Osteoblast (primary cell): Measurements from ENCODE around the gene GAL. TPM values are rescaled to one million over a fixed set of nuclear protein-coding genes. Genes with fewer than 3 reads are reported as not detected.

ENCODE experiments used
- DNase-seq: peaks from one replicate; pipeline ENCODE4 v3.0.0; 2011; ENCODE audit warnings: low spot score, mixed read lengths; ENCODE audit not compliant: insufficient read length; ENCODE audit errors: missing footprints
- H2AFZ ChIP-seq: 2 replicates; pipeline ENCODE4 v1.6.0; 2011; ENCODE audit warnings: mild to moderate bottlenecking, low read length
- H3K27ac ChIP-seq: 2 replicates; pipeline ENCODE4 v1.5.1; 2011; ENCODE audit warnings: mild to moderate bottlenecking, low read depth, low read length, moderate library complexity
- H3K27me3 ChIP-seq: 2 replicates; pipeline ENCODE4 v1.6.0; 2012; ENCODE audit warnings: mild to moderate bottlenecking, control low read depth, inconsistent platforms, low read length, moderate library complexity; ENCODE audit not compliant: insufficient read depth
- H3K36me3 ChIP-seq: 2 replicates; pipeline ENCODE4 v1.5.1; 2011; ENCODE audit warnings: mild to moderate bottlenecking, low read length, control low read depth, moderate library complexity; ENCODE audit not compliant: insufficient read depth
- H3K4me1 ChIP-seq: 2 replicates; pipeline ENCODE4 v1.5.1; 2011; ENCODE audit warnings: mild to moderate bottlenecking, low read length, control low read depth, moderate library complexity; ENCODE audit not compliant: insufficient read depth
- H3K4me2 ChIP-seq: 2 replicates; pipeline ENCODE4 v1.6.0; 2011; ENCODE audit warnings: mild to moderate bottlenecking, low read length; ENCODE audit not compliant: insufficient read depth
- H3K4me3 ChIP-seq: fragments of 200-600 bp; sonication (generic); 3 replicates; pipeline ENCODE4 v1.5.1; 2012; ENCODE audit warnings: mild to moderate bottlenecking, low read length, inconsistent platforms; ENCODE audit not compliant: insufficient read depth
- H3K79me2 ChIP-seq: 2 replicates; pipeline ENCODE4 v1.6.0; 2012; ENCODE audit warnings: mild to moderate bottlenecking, low read length, control low read depth, inconsistent platforms; ENCODE audit not compliant: insufficient read depth
- H3K9me3 ChIP-seq: 2 replicates; pipeline ENCODE4 v1.5.1; 2011; ENCODE audit warnings: low read depth, low read length, control low read depth
- H4K20me1 ChIP-seq: 2 replicates; pipeline ENCODE4 v1.6.0; 2012; ENCODE audit warnings: mild to moderate bottlenecking, low read length, control low read depth; ENCODE audit not compliant: insufficient read depth
- total RNA-seq: library from RNA; depleted of rRNA; stranded (reverse); fragments of >200 nt; gene quantifications from 2 replicates; pipeline ENCODE4 v1.2.3, GENCODE V29; 2012
- TF ChIP-seq, protein P1 (sequence below): IDR thresholded peaks from 2 replicates; pipeline ENCODE4 v1.5.1; 2011; ENCODE audit warnings: mild to moderate bottlenecking, low read depth, low read length, moderate library complexity; ENCODE audit errors: extremely low read depth

The GAL gene
- total RNA-seq, 1 donor = not detected

DNA sequence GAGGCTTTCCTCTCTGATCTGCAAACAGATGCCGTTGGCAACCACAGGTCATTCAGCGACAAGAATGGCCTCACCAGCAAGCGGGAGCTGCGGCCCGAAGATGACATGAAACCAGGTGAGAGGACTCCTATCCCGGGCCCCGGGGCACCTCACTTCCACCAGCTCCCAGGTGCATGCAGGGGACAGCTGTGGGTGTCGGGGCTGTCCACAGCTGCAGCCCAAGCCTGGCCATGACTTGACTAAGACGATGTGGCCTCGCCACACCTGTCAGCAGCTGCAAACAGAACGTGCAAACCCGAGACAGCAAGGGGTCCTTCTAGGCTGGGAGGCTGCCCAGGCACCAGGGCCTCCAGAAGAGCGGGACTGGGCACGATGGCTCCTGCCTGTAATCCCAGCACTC is 3.6 kb downstream of the GAL start:
- Histone ChIP-seq H3K9me3 (no peaks in the 10 kb centered on the region), H3K4me3 (no peak overlapping the region), H3K4me2 (no peak overlapping the region), H4K20me1 (peaks cover 7% of the 10 kb centered on the region), H3K27me3 (peaks cover 66% of the 10 kb centered on the region), H3K79me2 (no peaks in the 10 kb centered on the region), H3K27ac (no peak overlapping the region), H2AFZ (no peak overlapping the region), H3K4me1 (no peaks in the 10 kb centered on the region), H3K36me3 (no peaks in the 10 kb centered on the region)
- TF ChIP-seq, protein P1, sequence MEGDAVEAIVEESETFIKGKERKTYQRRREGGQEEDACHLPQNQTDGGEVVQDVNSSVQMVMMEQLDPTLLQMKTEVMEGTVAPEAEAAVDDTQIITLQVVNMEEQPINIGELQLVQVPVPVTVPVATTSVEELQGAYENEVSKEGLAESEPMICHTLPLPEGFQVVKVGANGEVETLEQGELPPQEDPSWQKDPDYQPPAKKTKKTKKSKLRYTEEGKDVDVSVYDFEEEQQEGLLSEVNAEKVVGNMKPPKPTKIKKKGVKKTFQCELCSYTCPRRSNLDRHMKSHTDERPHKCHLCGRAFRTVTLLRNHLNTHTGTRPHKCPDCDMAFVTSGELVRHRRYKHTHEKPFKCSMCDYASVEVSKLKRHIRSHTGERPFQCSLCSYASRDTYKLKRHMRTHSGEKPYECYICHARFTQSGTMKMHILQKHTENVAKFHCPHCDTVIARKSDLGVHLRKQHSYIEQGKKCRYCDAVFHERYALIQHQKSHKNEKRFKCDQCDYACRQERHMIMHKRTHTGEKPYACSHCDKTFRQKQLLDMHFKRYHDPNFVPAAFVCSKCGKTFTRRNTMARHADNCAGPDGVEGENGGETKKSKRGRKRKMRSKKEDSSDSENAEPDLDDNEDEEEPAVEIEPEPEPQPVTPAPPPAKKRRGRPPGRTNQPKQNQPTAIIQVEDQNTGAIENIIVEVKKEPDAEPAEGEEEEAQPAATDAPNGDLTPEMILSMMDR = no peak
- no peak for DNase-seq

DNA sequence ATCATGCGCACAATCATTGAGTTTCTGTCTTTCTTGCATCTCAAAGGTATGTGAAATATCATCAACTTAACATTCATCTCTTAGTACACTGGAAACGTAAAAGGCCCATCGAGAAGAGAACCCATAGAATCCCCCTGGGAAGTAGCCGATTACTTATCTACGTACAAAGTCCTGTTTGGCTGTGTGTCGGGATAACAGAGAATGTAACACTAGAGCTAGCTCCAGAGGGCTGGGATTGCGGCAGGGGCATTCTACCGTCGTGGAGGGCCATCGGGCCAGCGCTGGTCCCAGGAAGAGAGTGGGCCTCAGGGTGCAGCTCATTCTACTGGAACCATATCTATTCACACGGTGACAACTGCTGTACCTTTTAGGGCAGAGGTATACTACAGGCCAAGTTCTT is 4.5 kb downstream of the GAL start:
- TF ChIP-seq, protein P1 = no peak
- no peak for DNase-seq
- Histone ChIP-seq H3K9me3 (no peaks in the 10 kb centered on the region), H2AFZ (no peak overlapping the region), H3K4me1 (no peaks in the 10 kb centered on the region), H3K27ac (no peak overlapping the region), H3K27me3 (peaks cover 64% of the 10 kb centered on the region), H3K4me3 (no peak overlapping the region), H3K4me2 (no peak overlapping the region), H4K20me1 (peaks cover 4% of the 10 kb centered on the region), H3K36me3 (no peaks in the 10 kb centered on the region), H3K79me2 (no peaks in the 10 kb centered on the region)

DNA sequence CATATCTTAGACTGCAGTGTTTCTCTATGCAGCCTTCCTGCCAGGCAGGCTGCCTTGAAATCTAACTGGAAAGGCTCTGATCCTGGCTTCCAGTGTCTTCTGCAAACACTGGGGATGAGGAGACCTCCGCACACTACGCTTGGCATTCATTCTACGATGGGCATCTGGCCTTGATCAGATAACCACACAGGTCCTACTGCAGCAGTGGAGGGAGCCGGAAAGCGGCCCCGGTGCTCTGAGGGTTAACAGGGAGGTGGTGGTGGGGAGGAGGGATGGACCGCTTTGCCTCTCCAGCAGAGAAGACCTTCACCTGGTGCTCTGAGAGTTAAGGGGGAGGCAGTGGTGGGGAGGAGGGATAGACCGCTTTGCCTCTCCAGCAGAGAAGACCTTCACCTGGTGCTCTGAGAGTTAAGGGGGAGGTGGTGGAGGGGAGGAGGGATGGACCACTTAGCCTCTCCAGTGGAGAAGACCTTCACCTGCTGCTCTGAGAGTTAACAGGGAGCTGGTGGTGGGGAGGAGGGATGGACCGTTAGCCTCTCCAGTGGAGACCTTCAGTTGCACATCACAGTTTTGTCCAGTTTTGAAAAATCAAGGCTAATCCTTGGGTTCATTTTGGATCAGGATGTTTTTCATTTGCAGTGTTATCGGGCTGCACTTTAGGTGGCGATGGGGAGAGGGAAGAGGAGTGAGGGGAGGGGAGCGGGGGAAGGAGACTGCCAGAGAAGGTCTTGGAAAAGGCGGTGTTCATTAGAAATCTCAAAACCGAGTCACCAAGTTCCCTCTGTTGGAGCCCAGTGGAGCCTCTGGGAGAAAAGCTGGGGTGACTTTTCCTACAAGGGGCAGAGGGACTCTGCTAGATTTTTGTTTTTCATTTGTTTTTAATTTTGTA is 5.6 kb downstream of the GAL start:
- no peak overlapping the region for H3K4me3 ChIP-seq
- peaks cover 4% of the 10 kb centered on the region for H4K20me1 ChIP-seq
- peaks cover 63% of the 10 kb centered on the region for H3K27me3 ChIP-seq
- no peaks in the 10 kb centered on the region for H3K36me3 ChIP-seq
- no peak overlapping the region for H3K27ac ChIP-seq
- no peaks in the 10 kb centered on the region for H3K4me1 ChIP-seq
- H3K9me3 ChIP-seq = no peaks in the 10 kb centered on the region
- H3K79me2 ChIP-seq = no peaks in the 10 kb centered on the region
- no peak for DNase-seq
- no peak overlapping the region for H3K4me2 ChIP-seq
- H2AFZ ChIP-seq = no peak overlapping the region
- TF ChIP-seq, protein P1 = no peak

DNA sequence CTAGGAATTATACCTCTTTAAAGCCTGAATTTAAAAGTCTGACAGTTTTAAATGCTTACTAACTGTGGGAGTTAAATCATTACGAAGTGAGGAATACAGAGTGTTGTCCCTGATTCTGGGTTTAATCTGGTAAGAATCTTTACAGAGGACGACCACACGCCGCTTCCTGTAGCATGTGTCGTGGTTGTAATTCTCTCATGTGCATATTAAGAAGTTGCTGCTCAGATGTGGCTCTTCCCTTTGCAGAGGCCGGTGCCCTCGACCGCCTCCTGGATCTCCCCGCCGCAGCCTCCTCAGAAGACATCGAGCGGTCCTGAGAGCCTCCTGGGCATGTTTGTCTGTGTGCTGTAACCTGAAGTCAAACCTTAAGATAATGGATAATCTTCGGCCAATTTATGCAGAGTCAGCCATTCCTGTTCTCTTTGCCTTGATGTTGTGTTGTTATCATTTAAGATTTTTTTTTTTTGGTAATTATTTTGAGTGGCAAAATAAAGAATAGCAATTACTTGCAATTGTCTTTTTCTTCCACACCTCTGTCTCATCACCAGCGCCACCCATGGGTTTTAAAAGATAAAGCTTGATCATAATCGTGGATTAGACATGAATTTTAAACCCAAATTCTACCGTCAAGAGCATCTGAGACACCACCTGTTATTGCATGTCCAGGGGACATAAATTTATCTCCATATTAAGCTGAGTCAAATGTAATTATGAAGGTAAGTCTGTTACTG is 6.5 kb downstream of the GAL start:
- H3K79me2 ChIP-seq = no peaks in the 10 kb centered on the region
- H3K27me3 ChIP-seq = peaks cover 57% of the 10 kb centered on the region
- no peaks in the 10 kb centered on the region for H3K36me3 ChIP-seq
- H3K4me2 ChIP-seq = no peak overlapping the region
- no peaks in the 10 kb centered on the region for H4K20me1 ChIP-seq
- H3K4me3 ChIP-seq = no peak overlapping the region
- no peaks in the 10 kb centered on the region for H3K9me3 ChIP-seq
- TF ChIP-seq, protein P1 = peak; percentile 25
- DNase-seq = peak; percentile 62
- no peak overlapping the region for H2AFZ ChIP-seq
- H3K27ac ChIP-seq = no peak overlapping the region
- H3K4me1 ChIP-seq = no peaks in the 10 kb centered on the region
